AG10803 (cell line): ENCODE data around the gene CLCF1.

Experiments used
- DNase-seq: peaks from one replicate; pipeline ENCODE4 v3.0.0; 2010; ENCODE audit warnings: low read depth
- H3K4me3 ChIP-seq: 2 replicates; pipeline ENCODE4 v1.5.1; 2011; ENCODE audit warnings: mild to moderate bottlenecking, low read length, control low read depth
- CTCF ChIP-seq: conservative IDR thresholded peaks from 2 replicates; pipeline ENCODE4 v1.5.1; 2011; ENCODE audit warnings: mild to moderate bottlenecking, low read length, control low read depth, inconsistent platforms

CLCF1 gene

GRCh38 chr11:67418476-67419281 is 45.3 kb upstream of the CLCF1 start:
- no peak for DNase-seq
- H3K4me3 ChIP-seq = no peak overlapping the region
- no peak for TF ChIP-seq CTCF

GRCh38 chr11:67417425-67417824 is 44.0 kb upstream of the CLCF1 start:
- no peak for DNase-seq
- no peak for TF ChIP-seq CTCF
- H3K4me3 ChIP-seq = no peak overlapping the region

- H3K4me3 ChIP-seq = no peak overlapping the region
These were observed 43.3 kb upstream of the CLCF1 start for GRCh38 chr11:67416416-67417335.

GRCh38 chr11:67415501-67416304 is 42.3 kb upstream of the CLCF1 start, which contains the start of gene CARNS1:
CARNS1 (plus strand) TSS chr11:67415678; CDS start chr11:67416200, 522 bp downstream.
- TF ChIP-seq CTCF = no peak
- H3K4me3 ChIP-seq = peak within 1 kb of the TSS; percentile 37
- DNase-seq = no peak

More at GRCh38 chr11:67416416-67417335, 43.3 kb upstream of the CLCF1 start:
- no peak for TF ChIP-seq CTCF
- no peak for DNase-seq

- DNase-seq = no peak
- H3K4me3 ChIP-seq = no peak overlapping the region
- no peak for TF ChIP-seq CTCF
These were observed 40.0 kb upstream of the CLCF1 start for GRCh38 chr11:67413266-67413849.

- no peak for DNase-seq
- no peak for TF ChIP-seq CTCF
- no peak overlapping the region for H3K4me3 ChIP-seq
These were observed 39.2 kb upstream of the CLCF1 start for GRCh38 chr11:67412495-67413179.
